ENCODE measurements around the gene TMEM266. TPM values are rescaled to one million over a fixed set of nuclear protein-coding genes. Genes with fewer than 3 reads are reported as not detected.
A peak's percentile ranks its signal among the peaks of the same experiment; 100 is the strongest.

TMEM266 gene
- total RNA-seq, 1 donor from 2014 or later: 8.1 TPM

DNA sequence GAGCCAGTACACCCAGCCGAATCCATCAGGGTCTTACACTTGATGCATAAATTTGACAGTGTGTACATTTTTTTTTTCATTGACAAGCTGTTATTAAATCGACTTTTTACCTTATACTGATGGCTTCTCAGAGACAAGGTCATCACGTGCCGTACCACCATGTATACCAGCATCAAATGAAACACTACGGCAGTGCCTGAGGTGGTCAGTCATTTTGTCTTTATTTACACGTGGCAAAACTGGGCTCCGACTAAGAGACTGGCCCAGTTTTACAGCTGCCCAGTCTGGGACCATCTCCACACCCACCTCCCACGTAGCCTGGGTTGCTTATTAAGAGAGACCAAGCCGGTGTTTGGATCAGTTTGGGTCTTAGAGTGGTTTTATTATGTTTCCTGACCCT lies 57.4 kb downstream of the TMEM266 start:
- Mint-ChIP-seq H3K9me3 (ENCODE audit: unreplicated experiment) (no peaks in the 10 kb centered on the region), H3K36me3 (ENCODE audit: low read depth, unreplicated experiment) (no peaks in the 10 kb centered on the region), H3K27ac (ENCODE audit: unreplicated experiment) (no peak overlapping the region), H3K4me1 (ENCODE audit: unreplicated experiment) (peaks cover 20% of the 10 kb centered on the region), H3K27me3 (ENCODE audit: unreplicated experiment) (peaks cover 2% of the 10 kb centered on the region), H3K4me3 (ENCODE audit: unreplicated experiment) (no peak overlapping the region)
- no peak for DNase-seq (ENCODE audit: low spot score)
- TF ChIP-seq, protein P1, sequence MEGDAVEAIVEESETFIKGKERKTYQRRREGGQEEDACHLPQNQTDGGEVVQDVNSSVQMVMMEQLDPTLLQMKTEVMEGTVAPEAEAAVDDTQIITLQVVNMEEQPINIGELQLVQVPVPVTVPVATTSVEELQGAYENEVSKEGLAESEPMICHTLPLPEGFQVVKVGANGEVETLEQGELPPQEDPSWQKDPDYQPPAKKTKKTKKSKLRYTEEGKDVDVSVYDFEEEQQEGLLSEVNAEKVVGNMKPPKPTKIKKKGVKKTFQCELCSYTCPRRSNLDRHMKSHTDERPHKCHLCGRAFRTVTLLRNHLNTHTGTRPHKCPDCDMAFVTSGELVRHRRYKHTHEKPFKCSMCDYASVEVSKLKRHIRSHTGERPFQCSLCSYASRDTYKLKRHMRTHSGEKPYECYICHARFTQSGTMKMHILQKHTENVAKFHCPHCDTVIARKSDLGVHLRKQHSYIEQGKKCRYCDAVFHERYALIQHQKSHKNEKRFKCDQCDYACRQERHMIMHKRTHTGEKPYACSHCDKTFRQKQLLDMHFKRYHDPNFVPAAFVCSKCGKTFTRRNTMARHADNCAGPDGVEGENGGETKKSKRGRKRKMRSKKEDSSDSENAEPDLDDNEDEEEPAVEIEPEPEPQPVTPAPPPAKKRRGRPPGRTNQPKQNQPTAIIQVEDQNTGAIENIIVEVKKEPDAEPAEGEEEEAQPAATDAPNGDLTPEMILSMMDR (IDR thresholded peaks at IDR 0.05; ENCODE audit: unreplicated experiment): no peak

DNA sequence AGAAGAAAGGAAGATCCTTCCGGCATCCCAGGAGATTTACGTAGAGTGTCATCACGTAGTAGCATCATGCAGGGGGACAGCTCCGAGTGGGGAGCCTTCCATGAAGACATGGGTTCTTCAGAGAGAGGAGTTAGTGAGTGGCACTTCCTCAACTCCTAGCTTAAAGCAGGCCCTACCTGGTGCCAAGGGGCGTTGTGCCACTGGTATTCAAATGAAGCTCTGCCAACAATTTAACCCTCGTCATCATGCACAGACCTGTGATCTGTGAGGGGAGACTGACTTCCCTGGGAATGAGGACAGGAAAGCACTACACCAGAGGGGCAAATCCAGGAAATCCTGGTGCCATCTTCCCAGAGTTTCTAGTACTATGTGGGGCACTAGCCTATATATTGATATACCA lies 59.0 kb downstream of the TMEM266 start:
- no peaks in the 10 kb centered on the region for H3K36me3 Mint-ChIP-seq (ENCODE audit: low read depth, unreplicated experiment)
- no peaks in the 10 kb centered on the region for H3K9me3 Mint-ChIP-seq (ENCODE audit: unreplicated experiment)
- H3K27me3 Mint-ChIP-seq (ENCODE audit: unreplicated experiment): peaks cover 2% of the 10 kb centered on the region
- DNase-seq (ENCODE audit: low spot score): no peak
- peaks cover 20% of the 10 kb centered on the region for H3K4me1 Mint-ChIP-seq (ENCODE audit: unreplicated experiment)
- peak overlapping the region; percentile 9 for H3K27ac Mint-ChIP-seq (ENCODE audit: unreplicated experiment)
- TF ChIP-seq, protein P1 (IDR thresholded peaks at IDR 0.05; ENCODE audit: unreplicated experiment): no peak
- no peak overlapping the region for H3K4me3 Mint-ChIP-seq (ENCODE audit: unreplicated experiment)

DNA sequence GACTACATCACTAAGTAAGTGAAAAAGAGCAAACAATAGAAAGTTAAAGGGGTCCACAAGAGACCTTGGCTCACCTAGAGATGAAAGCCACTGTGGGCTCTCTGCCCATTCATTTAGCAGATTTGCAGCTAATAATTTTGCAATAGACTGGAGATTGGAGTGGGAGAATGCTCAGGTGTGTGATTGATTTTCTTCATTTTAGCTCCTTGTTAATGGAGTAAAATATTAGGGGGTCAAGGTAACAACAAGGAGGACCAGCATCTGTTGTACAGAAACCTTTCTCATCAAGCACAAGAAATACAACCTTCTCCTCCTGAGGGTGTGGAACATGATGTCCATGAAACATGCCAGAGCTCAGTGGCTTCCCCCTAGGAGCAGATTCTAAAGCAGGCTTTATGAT lies 63.2 kb downstream of the TMEM266 start:
- TF ChIP-seq, protein P1 (IDR thresholded peaks at IDR 0.05; ENCODE audit: unreplicated experiment): no peak
- no peak overlapping the region for H3K4me3 Mint-ChIP-seq (ENCODE audit: unreplicated experiment)

DNA sequence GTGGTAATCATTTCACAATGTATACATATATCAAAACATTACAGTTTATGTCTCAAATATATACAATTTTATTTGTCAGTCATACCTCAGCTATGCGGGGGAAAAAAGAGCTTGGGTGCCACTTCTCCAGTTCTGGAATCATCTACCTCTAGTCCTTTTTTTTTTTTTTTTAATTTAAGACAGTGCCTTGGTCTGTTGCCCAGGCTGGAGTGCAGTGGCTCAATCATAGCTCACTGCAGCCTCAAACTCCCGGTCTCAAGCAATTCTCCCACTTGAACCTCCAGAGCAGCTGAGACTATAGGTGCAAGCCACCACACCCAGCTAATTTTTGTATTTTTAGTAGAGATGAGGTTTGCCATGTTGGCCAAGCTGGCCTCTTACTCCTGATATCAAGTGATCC lies 67.4 kb downstream of the TMEM266 start:
- Mint-ChIP-seq H3K27me3 (ENCODE audit: unreplicated experiment) (peaks cover 1% of the 10 kb centered on the region), H3K36me3 (ENCODE audit: low read depth, unreplicated experiment) (no peaks in the 10 kb centered on the region), H3K9me3 (ENCODE audit: unreplicated experiment) (no peaks in the 10 kb centered on the region), H3K4me3 (ENCODE audit: unreplicated experiment) (no peak overlapping the region), H3K4me1 (ENCODE audit: unreplicated experiment) (no peaks in the 10 kb centered on the region), H3K27ac (ENCODE audit: unreplicated experiment) (no peak overlapping the region)
- TF ChIP-seq, protein P1 (IDR thresholded peaks at IDR 0.05; ENCODE audit: unreplicated experiment): no peak
- no peak for DNase-seq (ENCODE audit: low spot score)

More for the DNA sequence above, 63.2 kb downstream of the TMEM266 start:
- DNase-seq (ENCODE audit: low spot score): no peak
- Mint-ChIP-seq H3K36me3 (ENCODE audit: low read depth, unreplicated experiment) (no peaks in the 10 kb centered on the region), H3K9me3 (ENCODE audit: unreplicated experiment) (no peaks in the 10 kb centered on the region), H3K27ac (ENCODE audit: unreplicated experiment) (no peak overlapping the region), H3K27me3 (ENCODE audit: unreplicated experiment) (no peaks in the 10 kb centered on the region), H3K4me1 (ENCODE audit: unreplicated experiment) (peaks cover 5% of the 10 kb centered on the region)

DNA sequence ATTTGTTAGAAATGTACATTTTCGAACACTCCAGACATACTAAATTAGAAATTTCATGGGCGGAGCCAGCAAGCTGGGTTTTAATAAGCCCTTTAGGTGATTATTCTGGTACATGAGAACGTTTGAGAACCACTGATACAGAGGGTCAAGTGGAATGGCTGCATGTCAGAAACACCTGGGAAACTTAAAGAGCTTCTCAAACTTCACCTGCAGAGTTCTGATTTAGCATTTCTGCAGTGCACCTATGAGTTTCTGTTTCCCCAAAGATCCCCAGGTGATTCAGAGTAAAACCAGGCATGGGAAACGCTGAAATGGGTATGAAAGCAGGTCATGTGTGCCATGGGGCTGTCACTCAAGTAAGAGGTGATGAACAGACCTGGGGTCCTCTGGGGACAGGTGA lies 68.1 kb downstream of the TMEM266 start:
- no peak for DNase-seq (ENCODE audit: low spot score)
- Mint-ChIP-seq H3K27me3 (ENCODE audit: unreplicated experiment) (peaks cover 1% of the 10 kb centered on the region), H3K36me3 (ENCODE audit: low read depth, unreplicated experiment) (no peaks in the 10 kb centered on the region), H3K4me1 (ENCODE audit: unreplicated experiment) (no peaks in the 10 kb centered on the region), H3K9me3 (ENCODE audit: unreplicated experiment) (no peaks in the 10 kb centered on the region), H3K27ac (ENCODE audit: unreplicated experiment) (no peak overlapping the region), H3K4me3 (ENCODE audit: unreplicated experiment) (no peak overlapping the region)
- TF ChIP-seq, protein P1 (IDR thresholded peaks at IDR 0.05; ENCODE audit: unreplicated experiment): no peak
